HepG2 (cell line): Measurements from ENCODE around the gene ITGAX. TPM values are rescaled to one million over a fixed set of nuclear protein-coding genes. Genes with fewer than 3 reads are reported as not detected.

ENCODE experiments used
- ATAC-seq: fragments of 200-7000 bp; cut with Tn5 transposase; 3 replicates; pipeline ENCODE4 v1.9.1; 2020; ENCODE audit warnings: mild to moderate bottlenecking, moderate library complexity
- BruUV-seq: library from RNA; stranded (reverse); fragments of 400-500 nt; replicated peaks from 2 replicates; lab custom pipeline; 2021; lab: Mats Ljungman, UMichigan
- CTCF ChIA-PET: fragments of 300-600 bp; formaldehyde crosslinking; extraction: SDS; loops from one replicate; lab custom pipeline; 2021; ENCODE audit warnings: low total read pairs, inconsistent platforms, low intra/inter-chr PET ratio; lab: Yijun Ruan, JAX
- POLR2A ChIA-PET: fragments of 350-600 bp; sonication (Branson Sonifier 250); formaldehyde crosslinking; loops from one replicate; lab custom pipeline; 2020; ENCODE audit warnings: antibody characterized with exemption, inconsistent platforms; lab: Yijun Ruan, JAX
- DNase-seq: peaks from one replicate; pipeline ENCODE4 v3.0.0-alpha.2; 2015; ENCODE audit warnings: low spot score
- FAIRE-seq: peaks from 3 replicates; lab custom pipeline; 2011; peaks lifted over from hg19 to GRCh38; lab: Jason Lieb, UNC
- H2AFZ ChIP-seq: one replicate; pipeline ENCODE4 v1.6.1; 2011; ENCODE audit warnings: low read length, inconsistent platforms
- H3K27ac ChIP-seq: fragments of 300-600 bp; 3 replicates; pipeline ENCODE4 v1.8.0; 2011; ENCODE audit warnings: mixed run types, mild to moderate bottlenecking, mixed read lengths, low read length, inconsistent platforms; ENCODE audit not compliant: insufficient read depth; ENCODE audit errors: extremely low read length
- H3K27me3 ChIP-seq, 2 experiments: fragments of 200-600 bp in 1 of 2; 2 replicates in 1 of 2; 3 replicates in 1 of 2; pipeline versions ENCODE4 v1.6.0 to v1.8.0; 2011; ENCODE audit warnings: low read length in 2 of 2, mild to moderate bottlenecking in 2 of 2, moderate library complexity in 2 of 2, inconsistent platforms in 1 of 2; ENCODE audit not compliant: insufficient read depth in 2 of 2, control insufficient read depth in 1 of 2
- H3K36me3 ChIP-seq, 2 experiments: fragments of 200-600 bp in 1 of 2; replicated peaks in 1 of 2; 2 replicates in 1 of 2; 3 replicates in 1 of 2; pipeline versions ENCODE4 v1.5.1 to v1.8.0; 2011; ENCODE audit warnings: low read length in 2 of 2, inconsistent platforms in 1 of 2; ENCODE audit not compliant: insufficient read depth in 2 of 2, control insufficient read depth in 1 of 2
- H3K4me1 ChIP-seq: 2 replicates; pipeline ENCODE4 v1.5.1; 2012; ENCODE audit warnings: low read length, inconsistent platforms; ENCODE audit not compliant: insufficient read depth
- H3K4me2 ChIP-seq: 2 replicates; pipeline ENCODE4 v1.6.0; 2011; ENCODE audit warnings: low read depth, low read length, inconsistent platforms
- H3K4me3 ChIP-seq, 3 experiments: fragments of 200-600 bp in 1 of 3; sonication (generic), shearing (Covaris generic) in 1 of 3; replicated peaks in 1 of 3; 2 replicates each; pipeline ENCODE4 v1.5.1; 2011 to 2016; ENCODE audit warnings: low read length in 3 of 3, inconsistent platforms in 2 of 3, low read depth in 2 of 3, mild to moderate bottlenecking in 2 of 3, control low read depth in 1 of 3, mixed read lengths in 1 of 3; ENCODE audit not compliant: insufficient read depth in 1 of 3
- H3K79me2 ChIP-seq: one replicate; pipeline ENCODE4 v1.6.1; 2011; ENCODE audit warnings: low read length, inconsistent platforms; ENCODE audit not compliant: insufficient read depth
- H3K9ac ChIP-seq: 2 replicates; pipeline ENCODE4 v1.6.0; 2011; ENCODE audit warnings: mild to moderate bottlenecking, low read depth, low read length, inconsistent platforms; ENCODE audit not compliant: insufficient read depth
- H3K9me3 ChIP-seq: 2 replicates; pipeline ENCODE4 v1.5.1; 2012; ENCODE audit warnings: mild to moderate bottlenecking, low read length
- H4K20me1 ChIP-seq: 2 replicates; pipeline ENCODE4 v1.6.0; 2011; ENCODE audit warnings: inconsistent platforms, mild to moderate bottlenecking, low read length, moderate library complexity; ENCODE audit not compliant: insufficient read depth
- CREB1 ChIP-seq, 2 experiments: fragments of 450-650 bp in 1 of 2; IDR thresholded peaks; 2 replicates each; pipeline ENCODE4 v1.6.1; 2016 to 2017; ENCODE audit warnings: control low read depth in 1 of 2, mild to moderate bottlenecking in 1 of 2, missing compliant biosample characterization in 1 of 2, missing genetic modification characterization in 1 of 2
- EZH2 ChIP-seq: conservative IDR thresholded peaks from 2 replicates; pipeline ENCODE4 v1.6.1; 2012; ENCODE audit warnings: mild to moderate bottlenecking, low read depth, low read length, moderate library complexity
- IKZF1 ChIP-seq: fragments of 450-650 bp; IDR thresholded peaks from 2 replicates; pipeline ENCODE4 v1.7.1; 2016
- KLF6 ChIP-seq: IDR thresholded peaks from 2 replicates; pipeline ENCODE4 v1.8.0; 2016; ENCODE audit warnings: missing biosample characterization, missing genetic modification reagents
- NCOA2 ChIP-seq: sonication (generic); formaldehyde crosslinking; IDR thresholded peaks from 2 replicates; pipeline ENCODE4 v1.8.0; 2022; ENCODE audit warnings: inconsistent platforms
- ZMAT3 ChIP-seq: sonication (generic); formaldehyde crosslinking; conservative IDR thresholded peaks from 2 replicates; pipeline ENCODE4 v1.7.0; 2021; ENCODE audit warnings: missing genetic modification reagents
- ZMYM2 ChIP-seq: sonication (generic); formaldehyde crosslinking; IDR thresholded peaks from 2 replicates; pipeline ENCODE4 v1.8.0; 2022; ENCODE audit warnings: mild to moderate bottlenecking, missing genetic modification reagents
- WGBS: methylation state at CpG from one replicate; pipeline ENCODE4 v1.1.6; 2017; ENCODE audit warnings: low lambda C conversion rate; 5-methylcytosine and 5-hydroxymethylcytosine counted together
- in situ Hi-C: cut with HindIII; loops from 2 replicates; pipeline ENCODE4 v1.10.0; 2017; ENCODE audit warnings: low pct_unique_long_range_greater_than_20kb; ENCODE audit not compliant: extremely low pct_ligation_motif_present
- intact Hi-C: fragments of 100-400 bp; cut with micrococcal nuclease; formaldehyde crosslinking; loops from one replicate; pipeline ENCODE4 v1.10.0; 2022; ENCODE audit not compliant: unreplicated experiment
- polyA plus RNA-seq, 8 experiments: library from polyadenylated mRNA; depleted of rRNA in 3 of 8; stranded (reverse) in 7 of 8; unstranded in 1 of 8; fragments of >200 nt; fragmentation: Illumina TruSeq in 4 of 8; extraction: Trizol in 4 of 8; gene quantifications; 2 replicates each; pipeline versions ENCODE4 v1.2.1 to v1.2.3, GENCODE V29; 2011 to 2016; ENCODE audit warnings: low read depth in 4 of 8, missing spikeins in 1 of 8, mixed read lengths in 1 of 8; ENCODE audit not compliant: insufficient read depth in 1 of 8
- total RNA-seq, 5 experiments: library from RNA; depleted of rRNA; stranded (reverse); fragments of >200 nt; fragmentation: Illumina TruSeq; extraction: Trizol; gene quantifications; 2 replicates each; pipeline ENCODE4 v1.2.3, GENCODE V29; 2016; ENCODE audit warnings: low read depth in 1 of 5

The ITGAX gene
- total and polyA plus RNA-seq, 2 of the 13 experiments (the other 11 are each of a cell fraction or from before 2014, with no cell fraction given) = 0.32 TPM; not detected in 1

GRCh38 chr16:31329671-31330552, 25.1 kb upstream of the ITGAX start:
- BruUV-seq = no TSS peak
- Histone ChIP-seq H3K9me3 (no peaks in the 10 kb centered on the region), H3K9ac (no peak overlapping the region), H3K4me3 (no peak overlapping the region), H3K79me2 (no peaks in the 10 kb centered on the region), H4K20me1 (no peaks in the 10 kb centered on the region), H3K4me1 (no peaks in the 10 kb centered on the region), H3K27me3 (peaks cover 8 to 55% of the 10 kb centered on the region in 2 experiments; a peak in 4 of 5 replicates), H3K27ac (no peak overlapping the region), H3K4me2 (no peak overlapping the region), H2AFZ (no peak overlapping the region), H3K36me3 (no peaks in the 10 kb centered on the region)
- no peak for FAIRE-seq
- peak; percentile 23 for ATAC-seq
- in situ Hi-C loops (no loop called here), intact Hi-C loops (no loop called here)
- ChIA-PET CTCF (no interaction called here), POLR2A (no interaction called here)
- DNase-seq = no peak
- no peak for TF ChIP-seq NCOA2
- no peak for TF ChIP-seq ZMAT3 (CRISPR knock-in tag)
- TF ChIP-seq KLF6 (CRISPR knock-in tag) = no peak
- TF ChIP-seq CREB1 (IDR thresholded peaks at IDR 0.05) = no peak
- no peak for TF ChIP-seq CREB1 (CRISPR knock-in tag; IDR thresholded peaks at IDR 0.05)
- WGBS = 22% methylated on average over 26 of the region's 39 CpGs

- POLR2A ChIA-PET = no interaction called here
Measured at GRCh38 chr16:31330553-31330890, 24.5 kb upstream of the ITGAX start.

More at GRCh38 chr16:31330553-31330890, 24.5 kb upstream of the ITGAX start:
- TF ChIP-seq ZMYM2 (CRISPR knock-in tag) (no peak), EZH2 (0 out of 2 replicates have a peak, but pooled peaks have one; percentile 68), IKZF1 (0 out of 2 replicates have a peak, but pooled peaks have one; percentile 53)
- CTCF ChIA-PET = no interaction called here
- H3K9ac ChIP-seq = no peak overlapping the region
- H3K27me3 ChIP-seq = peaks cover 8 to 54% of the 10 kb centered on the region in 2 experiments; a peak in 4 of 5 replicates
- BruUV-seq = no TSS peak
- WGBS = 33% methylated on average over 8 of the region's 8 CpGs
- H4K20me1 ChIP-seq = no peaks in the 10 kb centered on the region
- H3K79me2 ChIP-seq = no peaks in the 10 kb centered on the region
- no peak for ATAC-seq
- intact Hi-C loops (no loop called here), in situ Hi-C loops (no loop called here)
- H3K4me3 ChIP-seq = no peak overlapping the region
- no peak for DNase-seq
- no peaks in the 10 kb centered on the region for H3K4me1 ChIP-seq
- no peak for FAIRE-seq
- no peak overlapping the region for H3K4me2 ChIP-seq
- H2AFZ ChIP-seq = no peak overlapping the region
- no peak overlapping the region for H3K27ac ChIP-seq
- H3K9me3 ChIP-seq = no peaks in the 10 kb centered on the region
- H3K36me3 ChIP-seq = no peaks in the 10 kb centered on the region
